CD4-positive, alpha-beta T cell treated with Interferon gamma for 1 hour (primary cell): ENCODE measurements around the gene LTO1.

Source experiments
- DNase-seq: peaks from one replicate; pipeline ENCODE4 v3.0.0-alpha.2; 2020

Gene LTO1

GRCh38 chr11:69656536-69657455, 18.4 kb downstream of the LTO1 start:
- no peak for DNase-seq

GRCh38 chr11:69655479-69656428, 19.4 kb downstream of the LTO1 start:
- DNase-seq = no peak

GRCh38 chr11:69654660-69655478, 20.3 kb downstream of the LTO1 start:
- DNase-seq = no peak

- no peak for DNase-seq
These were observed 21.0 kb downstream of the LTO1 start for GRCh38 chr11:69654001-69654659.

GRCh38 chr11:69653406-69653960, 21.7 kb downstream of the LTO1 start:
- no peak for DNase-seq

GRCh38 chr11:69652999-69653398, 22.2 kb downstream of the LTO1 start:
- no peak for DNase-seq

GRCh38 chr11:69651834-69652620, 23.1 kb downstream of the LTO1 start:
- DNase-seq = no peak

- DNase-seq = no peak
These were observed 24.3 kb downstream of the LTO1 start for GRCh38 chr11:69650832-69651344.

GRCh38 chr11:69650081-69650831, 24.9 kb downstream of the LTO1 start:
- no peak for DNase-seq

GRCh38 chr11:69649576-69649900, 25.6 kb downstream of the LTO1 start:
- no peak for DNase-seq

DNA sequence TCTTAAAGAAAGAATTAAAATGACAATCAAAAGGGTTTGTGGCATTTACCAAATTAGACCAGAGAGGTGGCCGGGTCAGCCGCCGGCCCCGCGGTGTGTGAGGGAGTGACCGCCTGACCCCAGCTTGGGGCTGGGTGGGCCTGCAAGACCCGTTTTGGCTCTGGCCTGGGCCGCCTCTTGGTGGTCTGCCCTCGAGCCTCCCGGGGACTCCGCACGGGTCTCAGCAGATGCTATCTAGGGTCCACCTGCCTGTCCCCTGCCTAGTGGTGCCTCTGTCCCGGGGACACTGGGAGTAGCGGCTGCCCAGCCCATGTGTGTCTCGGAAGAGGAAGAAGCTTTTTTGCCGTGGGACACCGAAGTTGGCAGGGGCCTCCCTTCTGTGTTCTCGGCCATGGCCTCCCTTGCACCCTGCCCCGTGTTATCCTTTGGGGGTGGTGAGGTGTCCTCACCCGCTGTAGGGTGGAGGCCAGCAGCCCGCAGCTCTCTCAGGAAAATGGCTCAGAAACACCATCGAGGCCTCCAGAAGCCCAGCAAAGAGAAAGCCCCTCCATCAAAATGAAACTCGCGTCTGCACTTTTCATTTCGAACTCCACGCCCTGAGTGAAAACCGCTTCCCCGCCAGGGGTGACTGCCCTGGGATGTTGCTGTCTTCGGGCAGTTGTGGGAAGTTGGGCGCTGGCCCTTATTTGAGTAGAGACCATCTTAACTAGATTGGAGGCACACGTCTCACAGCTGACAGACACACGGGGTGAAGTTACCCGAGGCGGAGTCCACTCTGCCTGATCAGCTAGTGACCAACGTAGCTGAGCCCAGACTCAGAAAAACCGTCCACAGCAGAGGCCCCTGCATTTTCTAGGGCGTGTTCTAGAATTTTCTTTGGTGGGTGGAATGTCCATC, 26.2 kb downstream of the LTO1 start:
- DNase-seq = no peak

- no peak for DNase-seq
These were observed 27.2 kb downstream of the LTO1 start for GRCh38 chr11:69647761-69648497.

GRCh38 chr11:69647390-69647748, 27.8 kb downstream of the LTO1 start:
- DNase-seq = no peak

DNA sequence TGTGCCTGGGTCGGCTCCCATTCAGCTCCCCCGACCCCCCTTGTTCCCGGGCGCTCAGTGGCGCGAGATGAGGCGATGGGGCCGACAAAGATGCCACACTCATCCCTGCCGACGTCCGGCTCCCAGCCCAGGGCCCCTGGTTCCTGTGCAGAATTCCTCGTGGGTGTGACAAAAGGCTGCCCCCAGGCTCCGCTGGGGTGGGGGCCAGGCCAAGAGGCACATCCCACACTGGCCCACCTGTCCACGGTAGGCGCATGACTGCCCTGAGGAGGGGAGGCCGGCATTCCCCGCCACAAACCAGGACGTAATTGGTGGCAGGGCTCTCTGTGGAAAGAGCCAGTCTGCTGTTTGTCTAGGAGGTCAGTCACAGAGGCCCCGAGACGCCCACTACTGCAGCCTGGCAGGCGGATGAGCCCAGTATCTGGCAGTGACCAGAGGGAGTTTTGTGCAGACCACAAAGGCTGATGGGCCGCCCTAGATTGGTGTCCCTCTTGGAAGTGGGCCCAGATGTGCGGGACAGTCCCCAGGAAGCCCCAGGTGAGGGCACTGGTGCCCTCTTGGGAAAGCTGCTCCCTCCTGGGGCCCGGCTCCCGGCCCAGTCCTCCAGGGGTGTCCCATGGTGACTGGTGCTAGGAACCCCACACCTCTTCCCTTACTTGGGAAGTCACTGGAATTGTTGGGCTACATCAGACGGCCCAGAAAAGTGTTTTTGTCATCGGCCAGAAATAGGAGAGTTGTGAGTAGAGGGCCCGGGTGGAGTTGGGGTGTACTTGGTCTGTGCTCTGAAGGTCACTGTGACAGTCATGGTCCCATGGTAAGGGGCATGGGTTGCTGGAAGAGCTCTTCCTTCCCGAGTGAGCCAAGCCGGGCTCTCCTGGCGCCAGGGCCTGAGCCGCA, 28.4 kb downstream of the LTO1 start:
- no peak for DNase-seq

DNA sequence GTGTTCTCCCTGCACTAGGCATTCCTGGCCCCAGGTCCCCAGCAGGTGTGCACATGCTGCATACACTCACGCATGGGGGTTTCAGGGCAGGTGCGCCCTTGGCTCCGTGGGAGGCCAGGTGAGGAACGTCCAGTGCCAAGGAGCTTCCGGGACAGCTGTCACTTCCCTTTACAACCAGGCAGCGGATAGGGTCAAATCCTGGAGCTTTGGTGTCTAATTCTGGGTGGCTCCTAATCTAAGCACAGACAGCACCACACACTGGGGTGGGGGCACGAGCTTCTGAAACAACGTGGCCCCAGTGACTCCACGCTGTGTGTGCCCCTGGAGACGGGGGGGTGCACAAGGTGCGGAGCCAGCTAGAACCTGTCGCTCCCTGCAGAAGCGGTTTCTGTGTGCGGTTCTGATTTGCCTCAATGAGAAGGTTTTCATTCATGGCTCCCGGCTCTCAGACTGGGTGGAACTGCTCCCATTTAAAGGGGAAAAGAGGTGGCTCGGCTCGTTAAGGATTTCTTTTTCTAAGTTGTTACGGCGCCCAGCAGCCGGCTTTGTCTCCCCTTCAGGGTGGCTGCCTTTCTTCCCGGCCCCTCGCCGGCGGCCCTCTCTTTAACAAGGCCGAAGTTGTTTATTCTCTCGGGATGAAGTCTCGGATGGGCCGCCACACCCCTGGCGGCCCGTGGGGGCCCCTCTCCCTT, 29.2 kb downstream of the LTO1 start:
- DNase-seq = no peak

DNA sequence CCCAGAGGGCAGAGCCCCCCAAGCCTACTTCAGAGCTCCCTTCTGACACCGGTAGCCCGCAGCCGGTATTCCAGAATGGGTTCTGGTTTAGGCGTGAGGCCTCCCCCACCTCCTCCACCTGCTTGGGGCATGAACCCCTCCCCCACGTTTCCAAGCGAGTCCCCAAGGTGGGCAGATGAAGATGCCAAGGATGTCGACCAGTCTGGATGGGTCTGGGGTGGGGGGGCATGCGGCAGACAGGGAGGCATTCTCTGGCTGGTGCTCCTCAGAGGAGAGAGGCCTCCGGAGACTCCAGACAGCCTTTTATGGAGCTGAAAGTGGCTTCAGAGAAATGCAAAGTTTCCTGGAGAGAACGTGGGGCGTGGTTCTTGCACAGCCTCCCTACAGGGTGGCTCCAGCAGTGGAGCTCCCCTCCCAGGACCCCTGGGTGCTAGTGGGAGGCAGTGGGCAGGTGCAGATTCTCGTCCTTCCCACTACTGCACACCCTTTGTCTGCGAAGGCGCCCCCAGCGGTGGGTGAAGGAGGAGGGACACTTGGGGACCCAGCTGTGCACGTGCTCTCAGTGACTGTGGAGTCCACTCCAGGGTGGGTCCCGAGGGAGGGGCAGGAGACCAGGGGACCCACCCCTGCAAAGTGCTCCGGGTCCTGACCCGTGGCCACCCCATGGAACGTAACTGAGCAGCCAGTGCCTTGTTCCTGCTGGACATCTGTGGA, 30.0 kb downstream of the LTO1 start:
- DNase-seq = no peak
